ENCODE results near the gene DNM3. TPM values are rescaled to one million over a fixed set of nuclear protein-coding genes. Genes with fewer than 3 reads are reported as not detected.

Gene DNM3
- total RNA-seq, 1 donor from 2014 or later = 15.4 TPM

DNA sequence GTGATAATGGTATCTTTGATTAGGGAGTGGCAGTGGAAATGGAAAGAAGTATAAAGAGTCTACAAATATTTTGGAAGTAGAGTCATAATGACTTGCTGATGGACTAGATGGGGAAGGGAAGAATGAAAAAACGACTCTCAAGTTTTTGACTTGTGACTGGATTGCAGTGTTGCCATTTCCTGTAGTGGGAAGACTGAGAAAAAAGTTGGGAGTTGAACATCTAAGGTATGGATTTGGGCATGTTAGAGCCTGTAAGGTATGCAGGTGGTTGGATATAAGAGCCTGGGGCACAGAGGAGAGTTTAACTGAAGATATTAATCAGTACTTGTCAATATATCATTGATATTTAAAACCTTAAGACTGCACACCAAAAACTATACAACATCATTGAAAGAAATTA lies 19.4 kb downstream of the DNM3 start:
- Histone ChIP-seq H3K27me3 (no peaks in the 10 kb centered on the region), H3K27ac (no peak overlapping the region), H3K4me1 (no peaks in the 10 kb centered on the region), H3K4me3 (no peak overlapping the region), H3K36me3 (no peaks in the 10 kb centered on the region), H3K9me3 (no peaks in the 10 kb centered on the region)
- TF ChIP-seq, protein P1, sequence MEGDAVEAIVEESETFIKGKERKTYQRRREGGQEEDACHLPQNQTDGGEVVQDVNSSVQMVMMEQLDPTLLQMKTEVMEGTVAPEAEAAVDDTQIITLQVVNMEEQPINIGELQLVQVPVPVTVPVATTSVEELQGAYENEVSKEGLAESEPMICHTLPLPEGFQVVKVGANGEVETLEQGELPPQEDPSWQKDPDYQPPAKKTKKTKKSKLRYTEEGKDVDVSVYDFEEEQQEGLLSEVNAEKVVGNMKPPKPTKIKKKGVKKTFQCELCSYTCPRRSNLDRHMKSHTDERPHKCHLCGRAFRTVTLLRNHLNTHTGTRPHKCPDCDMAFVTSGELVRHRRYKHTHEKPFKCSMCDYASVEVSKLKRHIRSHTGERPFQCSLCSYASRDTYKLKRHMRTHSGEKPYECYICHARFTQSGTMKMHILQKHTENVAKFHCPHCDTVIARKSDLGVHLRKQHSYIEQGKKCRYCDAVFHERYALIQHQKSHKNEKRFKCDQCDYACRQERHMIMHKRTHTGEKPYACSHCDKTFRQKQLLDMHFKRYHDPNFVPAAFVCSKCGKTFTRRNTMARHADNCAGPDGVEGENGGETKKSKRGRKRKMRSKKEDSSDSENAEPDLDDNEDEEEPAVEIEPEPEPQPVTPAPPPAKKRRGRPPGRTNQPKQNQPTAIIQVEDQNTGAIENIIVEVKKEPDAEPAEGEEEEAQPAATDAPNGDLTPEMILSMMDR (IDR thresholded peaks at IDR 0.05) = no peak
- intact Hi-C loops (cut with DNase I) = no loop called here
- DNase-seq (no peak), ATAC-seq (no peak)

DNA sequence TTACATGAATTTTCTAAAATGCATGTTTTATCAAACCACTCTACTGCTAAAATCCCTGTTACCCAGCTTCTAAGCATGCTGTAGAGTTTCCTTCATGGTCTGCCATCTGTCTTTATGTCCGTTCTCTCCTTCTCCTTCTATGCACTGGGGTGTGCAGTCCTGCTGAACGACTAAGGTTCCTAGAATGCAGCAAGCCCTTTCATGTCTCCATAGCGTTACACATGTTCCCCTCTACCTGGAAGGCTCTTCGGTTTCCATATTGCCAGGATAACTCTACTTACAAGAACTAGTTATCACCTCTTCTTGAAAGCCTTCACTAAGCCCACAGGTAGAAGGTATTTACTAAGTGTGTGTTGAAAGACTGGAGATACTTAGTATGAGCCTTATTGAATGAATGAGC lies 22.2 kb downstream of the DNM3 start:
- intact Hi-C loops (cut with DNase I) = no loop called here
- H3K27me3 ChIP-seq = no peaks in the 10 kb centered on the region

DNA sequence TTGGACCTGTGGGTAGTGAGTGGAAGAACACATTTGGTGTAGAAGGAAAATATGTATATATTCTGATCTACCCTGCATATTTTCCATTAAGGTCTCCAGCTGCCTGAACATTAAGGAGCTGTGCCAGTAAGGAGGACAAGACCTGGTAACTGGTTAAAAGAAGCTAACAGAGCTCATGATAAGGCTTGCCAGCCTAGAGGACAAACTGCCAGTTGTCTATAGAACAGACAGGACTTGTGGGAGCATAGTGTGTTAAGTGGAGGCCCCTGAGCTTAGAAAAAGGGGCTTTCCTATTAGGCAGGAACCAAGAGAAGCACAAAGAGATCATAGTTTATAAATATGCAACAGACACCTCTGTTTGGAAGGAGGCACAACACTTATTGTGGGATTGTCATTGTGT lies 23.0 kb downstream of the DNM3 start:
- Histone ChIP-seq H3K27ac (no peak overlapping the region), H3K9me3 (no peaks in the 10 kb centered on the region), H3K27me3 (no peaks in the 10 kb centered on the region), H3K4me1 (no peaks in the 10 kb centered on the region), H3K36me3 (no peaks in the 10 kb centered on the region), H3K4me3 (no peak overlapping the region)
- TF ChIP-seq, protein P1 (IDR thresholded peaks at IDR 0.05) = no peak
- DNase-seq (no peak), ATAC-seq (no peak)
- intact Hi-C loops (cut with DNase I) = no loop called here

More for the DNA sequence above, 22.2 kb downstream of the DNM3 start:
- ATAC-seq (no peak), DNase-seq (no peak)
- H3K4me1 ChIP-seq = no peaks in the 10 kb centered on the region
- H3K27ac ChIP-seq = no peak overlapping the region
- TF ChIP-seq, protein P1 (IDR thresholded peaks at IDR 0.05) = no peak
- H3K4me3 ChIP-seq = no peak overlapping the region
- no peaks in the 10 kb centered on the region for H3K9me3 ChIP-seq
- H3K36me3 ChIP-seq = no peaks in the 10 kb centered on the region

DNA sequence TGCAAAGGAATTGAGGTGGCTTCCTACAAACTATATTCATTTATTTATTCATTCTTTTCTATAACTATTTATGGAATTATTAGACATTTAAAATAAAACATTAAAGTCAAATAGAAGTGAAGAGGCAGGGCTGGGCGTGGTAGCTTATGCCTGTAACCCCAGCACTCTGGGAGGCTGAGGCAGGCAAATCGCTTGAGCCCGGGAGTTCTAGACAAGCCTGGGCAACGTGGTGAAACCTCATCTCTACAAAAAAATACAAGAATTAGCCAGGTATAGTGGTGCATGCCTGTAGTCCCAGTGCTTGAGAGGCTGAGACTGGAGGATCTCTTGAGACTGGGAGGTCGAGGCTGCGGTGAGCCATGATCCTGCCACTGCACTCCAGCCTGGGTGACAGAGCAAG lies 23.8 kb downstream of the DNM3 start:
- no peaks in the 10 kb centered on the region for H3K4me1 ChIP-seq
- no peaks in the 10 kb centered on the region for H3K27me3 ChIP-seq
- H3K9me3 ChIP-seq = no peaks in the 10 kb centered on the region
- H3K27ac ChIP-seq = no peak overlapping the region
- DNase-seq (no peak), ATAC-seq (no peak)
- intact Hi-C loops (cut with DNase I) = no loop called here
- TF ChIP-seq, protein P1 (IDR thresholded peaks at IDR 0.05) = no peak
- no peak overlapping the region for H3K4me3 ChIP-seq
- no peaks in the 10 kb centered on the region for H3K36me3 ChIP-seq

DNA sequence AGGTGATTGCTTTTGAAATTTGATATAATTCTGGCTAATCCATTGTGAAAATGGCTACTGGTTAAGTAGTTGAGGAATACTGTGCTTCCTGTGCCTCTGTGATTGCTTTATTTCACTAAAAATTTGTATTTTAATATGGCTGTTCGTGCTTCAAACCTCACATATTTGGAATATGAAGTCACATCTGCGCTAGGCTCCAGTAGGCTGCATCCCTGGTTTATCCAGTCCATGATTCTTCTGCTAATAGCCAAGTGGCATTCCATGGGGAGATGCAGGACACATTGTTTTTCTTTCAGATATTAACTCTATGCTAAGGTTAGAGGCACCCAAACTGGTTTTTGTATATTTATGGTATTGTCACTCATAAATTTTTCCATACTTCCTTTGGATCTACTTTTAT lies 25.9 kb downstream of the DNM3 start:
- ATAC-seq (no peak), DNase-seq (no peak)
- Histone ChIP-seq H3K36me3 (no peaks in the 10 kb centered on the region), H3K27me3 (no peaks in the 10 kb centered on the region), H3K4me3 (no peak overlapping the region), H3K4me1 (no peaks in the 10 kb centered on the region), H3K9me3 (no peaks in the 10 kb centered on the region), H3K27ac (no peak overlapping the region)
- TF ChIP-seq, protein P1 (IDR thresholded peaks at IDR 0.05) = no peak
- intact Hi-C loops (cut with DNase I) = no loop called here

DNA sequence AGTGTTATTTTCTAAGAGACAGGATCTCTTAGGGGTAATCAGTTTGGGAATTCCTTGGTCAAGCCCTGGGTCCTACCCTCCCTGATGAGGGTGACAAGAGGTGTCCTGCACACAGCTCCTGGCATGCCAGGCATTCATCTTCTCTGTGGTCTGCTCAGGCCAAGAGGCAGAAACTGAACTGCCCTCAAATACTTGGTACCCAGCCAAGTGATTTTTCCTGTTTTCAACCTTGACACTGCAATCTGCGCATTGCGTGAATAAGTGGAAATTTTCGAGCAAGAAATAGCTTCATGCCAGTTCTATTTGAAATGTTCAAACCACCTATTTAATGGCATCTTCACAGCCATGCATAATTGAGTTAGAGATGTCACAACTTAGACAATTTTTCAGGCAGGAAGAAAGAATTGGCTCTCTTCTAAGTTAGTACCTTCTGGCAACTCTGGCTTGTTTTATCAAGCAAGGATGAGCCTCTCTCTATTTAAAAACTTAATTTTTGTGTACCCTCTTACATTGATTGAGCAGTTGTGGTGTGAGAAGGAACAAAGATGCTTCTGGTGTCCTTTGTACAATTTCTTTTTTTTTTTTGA lies 27.0 kb downstream of the DNM3 start:
- H3K9me3 ChIP-seq = no peaks in the 10 kb centered on the region
- H3K36me3 ChIP-seq = no peaks in the 10 kb centered on the region
- H3K4me1 ChIP-seq = no peaks in the 10 kb centered on the region
- DNase-seq = no peak
- ATAC-seq = peak; percentile 71
- H3K27me3 ChIP-seq = no peaks in the 10 kb centered on the region
- H3K4me3 ChIP-seq = no peak overlapping the region
- intact Hi-C loops (cut with DNase I) = no loop called here
- TF ChIP-seq, protein P1 (IDR thresholded peaks at IDR 0.05) = no peak
- no peak overlapping the region for H3K27ac ChIP-seq

Data from upper lobe of right lung (tissue), 1 donor.